ENCODE data around the gene MT1G. TPM values are rescaled to one million over a fixed set of nuclear protein-coding genes. Genes with fewer than 3 reads are reported as not detected.

MT1G gene
- total RNA-seq, 2 donors from 2014 or later: 3.4 TPM; not detected in 1

DNA sequence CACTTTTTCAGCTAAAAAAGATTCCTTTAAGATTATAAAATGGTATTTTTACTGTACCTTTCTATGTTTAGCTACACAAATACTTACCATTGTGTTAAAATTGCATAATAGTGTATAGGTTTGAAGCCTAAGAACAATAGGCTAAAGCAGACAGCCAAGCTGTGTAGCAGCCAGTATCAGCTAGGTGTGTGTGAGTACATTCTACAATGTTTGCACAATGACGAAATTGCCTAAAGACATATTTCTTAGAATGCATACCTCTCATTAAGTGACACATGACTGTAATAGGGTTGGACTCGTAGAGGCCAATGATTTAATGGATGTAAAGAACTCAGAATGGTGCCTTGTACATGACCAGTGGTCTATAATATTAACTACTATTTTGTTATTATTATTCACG lies 18.0 kb downstream of the MT1G start:
- H3K9me3 Mint-ChIP-seq: no peaks in the 10 kb centered on the region
- ATAC-seq: no peak
- DNase-seq (ENCODE audit: low spot score in 2 of 2): no peak
- H3K36me3 Mint-ChIP-seq: no peaks in the 10 kb centered on the region
- no peak overlapping the region for H3K27ac Mint-ChIP-seq

DNA sequence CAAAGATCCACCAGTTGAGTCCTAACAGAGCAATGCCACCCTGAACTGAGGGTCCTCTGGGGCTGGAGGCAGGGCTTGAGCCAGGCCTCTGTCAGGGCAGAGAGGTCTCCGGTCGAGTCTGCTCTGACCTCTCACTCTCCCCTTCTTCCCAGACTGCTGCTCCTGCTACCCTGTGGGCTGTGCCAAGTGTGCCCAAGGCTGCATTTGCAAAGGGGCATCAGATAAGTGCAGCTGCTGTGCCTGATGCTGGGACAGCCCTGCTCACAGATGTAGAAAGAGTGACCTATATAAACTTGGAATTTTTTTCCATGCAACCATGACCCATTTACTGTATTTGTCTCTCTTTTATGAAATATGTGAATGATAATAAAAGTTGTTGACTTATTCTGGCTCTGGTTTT lies 18.6 kb downstream of the MT1G start:
- Mint-ChIP-seq H3K27ac (no peak overlapping the region), H3K9me3 (no peaks in the 10 kb centered on the region), H3K36me3 (no peaks in the 10 kb centered on the region)
- ATAC-seq (no peak), DNase-seq (ENCODE audit: low spot score in 2 of 2) (no peak)

DNA sequence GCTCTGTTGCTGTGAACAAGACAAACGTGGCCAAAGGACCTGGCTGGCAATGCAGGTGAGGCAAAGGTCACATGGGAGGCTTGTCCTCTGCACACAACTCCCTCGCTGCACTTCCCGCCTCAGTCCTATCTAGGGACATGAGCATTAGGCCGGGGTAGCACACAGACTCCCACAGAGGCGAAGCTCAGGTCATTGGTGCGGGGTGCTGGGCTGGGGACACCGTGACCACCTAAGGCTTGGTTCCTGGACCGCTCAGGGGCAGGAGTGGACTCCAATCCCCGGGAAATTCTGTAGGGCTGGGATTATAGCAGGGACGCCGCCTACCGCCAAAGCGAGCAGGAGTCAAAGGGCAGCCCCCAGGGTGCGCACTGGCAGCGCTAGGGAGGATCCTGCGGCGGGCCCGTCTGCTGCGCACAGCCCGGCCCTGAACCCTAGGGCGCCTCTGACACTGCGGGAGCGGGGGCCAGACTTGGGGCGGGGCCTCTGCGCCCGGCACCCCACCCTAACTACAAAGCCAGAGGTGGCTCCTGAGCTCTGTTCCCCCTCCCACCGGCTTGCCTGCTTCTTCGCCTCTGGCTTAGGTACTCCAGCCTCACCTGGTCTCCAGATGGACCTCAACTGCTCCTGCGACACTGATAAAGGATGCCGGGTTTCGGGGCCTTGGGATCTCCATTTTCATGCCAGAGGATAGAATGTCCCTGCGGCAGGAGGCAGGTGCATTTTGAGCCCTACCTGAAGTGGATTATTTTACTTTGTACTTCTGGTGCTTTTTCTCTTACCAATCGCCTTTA lies 20.0 kb downstream of the MT1G start:
- no peak overlapping the region for H3K27ac Mint-ChIP-seq
- H3K9me3 Mint-ChIP-seq: no peaks in the 10 kb centered on the region
- DNase-seq (ENCODE audit: low spot score in 2 of 2) (no peak), ATAC-seq (no peak)
- H3K36me3 Mint-ChIP-seq: no peaks in the 10 kb centered on the region

DNA sequence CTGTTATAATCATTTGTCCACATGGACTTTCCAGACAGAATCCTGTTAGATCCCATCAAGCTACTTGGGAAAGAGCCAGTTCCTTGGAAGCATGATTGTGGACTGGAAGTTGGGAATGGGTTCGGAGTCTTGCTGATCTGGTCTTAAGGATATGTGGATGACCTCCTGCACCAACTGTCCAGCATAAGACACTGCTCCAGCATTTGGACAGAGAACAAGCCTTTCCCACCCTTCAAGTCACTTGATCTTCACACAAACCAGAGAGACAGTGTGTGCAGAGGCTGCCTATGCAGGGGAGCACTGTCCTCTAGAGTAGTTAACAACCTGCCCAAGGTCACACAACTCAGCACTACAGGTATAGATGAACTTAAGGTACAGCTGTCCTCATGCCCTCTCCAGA lies 22.0 kb downstream of the MT1G start:
- no peak for ATAC-seq
- no peaks in the 10 kb centered on the region for H3K36me3 Mint-ChIP-seq
- no peak overlapping the region for H3K27ac Mint-ChIP-seq
- no peaks in the 10 kb centered on the region for H3K9me3 Mint-ChIP-seq
- DNase-seq (ENCODE audit: low spot score in 2 of 2): no peak

DNA sequence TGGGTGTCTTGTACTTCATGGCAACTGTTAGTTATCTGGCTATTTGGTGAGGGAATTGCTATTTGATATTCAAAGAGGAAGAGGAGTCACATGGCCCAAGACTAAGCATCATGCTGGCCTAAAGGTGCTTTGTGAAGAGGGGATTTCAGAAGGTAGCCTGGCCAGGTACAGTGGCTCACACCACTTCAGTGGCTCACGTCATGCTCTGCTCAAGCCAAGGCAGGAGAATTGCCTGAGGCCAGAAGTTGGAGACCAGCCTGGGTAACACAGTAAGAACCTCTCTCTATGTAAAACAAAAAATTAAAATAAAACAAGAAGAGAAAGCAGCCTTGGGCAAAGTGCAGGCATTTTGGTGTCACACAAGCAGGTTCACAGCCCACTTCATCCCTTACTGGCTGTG lies 22.6 kb downstream of the MT1G start:
- H3K36me3 Mint-ChIP-seq: no peaks in the 10 kb centered on the region
- ATAC-seq: no peak

DNA sequence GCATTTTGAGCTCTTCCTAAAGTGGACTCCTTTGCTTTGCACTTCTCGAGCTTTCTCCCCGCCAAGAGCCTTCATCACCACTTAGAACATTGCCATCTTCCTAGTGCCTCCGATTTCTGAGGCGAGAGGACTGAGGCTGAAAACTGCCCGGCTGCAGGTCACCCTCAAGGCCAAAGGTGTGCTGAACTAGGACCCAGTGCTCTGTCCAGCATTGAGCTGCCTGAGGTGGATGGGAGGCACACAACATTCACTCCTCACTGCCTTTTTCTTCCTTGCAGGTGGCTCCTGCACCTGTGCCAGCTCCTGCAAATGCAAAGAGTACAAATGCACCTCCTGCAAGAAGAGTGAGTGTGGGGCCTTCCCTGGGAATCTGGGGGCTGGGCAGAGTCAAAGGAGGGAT lies 24.0 kb downstream of the MT1G start:
- ATAC-seq (no peak), DNase-seq (ENCODE audit: low spot score in 2 of 2) (no peak)
- Mint-ChIP-seq H3K36me3 (no peaks in the 10 kb centered on the region), H3K9me3 (no peaks in the 10 kb centered on the region), H3K27ac (peak overlapping the region in 1 of 2 donors; percentile 82)

More for the DNA sequence above, 22.6 kb downstream of the MT1G start:
- Mint-ChIP-seq H3K9me3 (no peaks in the 10 kb centered on the region), H3K27ac (no peak overlapping the region)
- no peak for DNase-seq (ENCODE audit: low spot score in 2 of 2)

DNA sequence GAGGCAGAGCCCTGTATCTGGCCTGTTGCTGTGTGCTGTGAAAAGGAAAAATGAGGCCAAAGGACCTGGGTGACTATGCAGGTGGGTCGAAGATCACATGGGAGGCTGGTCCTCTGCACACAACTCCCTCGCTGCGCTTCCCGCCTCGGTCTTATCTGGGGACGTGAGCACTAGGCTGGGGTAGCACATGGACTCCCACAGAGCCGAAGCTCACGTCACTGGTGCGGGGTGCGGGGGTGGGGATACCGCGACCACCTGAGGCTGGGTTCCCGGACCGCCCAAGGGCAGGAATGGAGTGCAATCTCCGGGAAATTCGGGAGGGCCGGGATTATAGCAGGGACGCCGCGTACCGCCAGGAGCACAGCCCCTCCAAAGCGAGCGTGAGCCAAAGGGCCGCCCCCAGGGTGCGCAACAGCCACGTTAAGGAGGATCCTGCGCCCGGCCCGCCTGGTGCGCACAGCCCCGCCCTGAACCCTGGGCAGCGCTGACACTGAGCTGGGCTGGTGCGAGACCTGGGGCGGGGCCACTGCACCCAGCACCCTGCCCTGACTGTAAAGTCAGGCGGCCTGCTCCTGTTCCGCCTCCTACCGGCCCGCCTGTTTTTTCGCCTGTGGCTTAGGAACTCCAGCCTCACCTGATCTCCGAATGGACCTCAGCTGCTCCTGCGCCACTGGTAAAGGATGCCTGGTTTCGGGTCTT lies 24.6 kb downstream of the MT1G start:
- ATAC-seq: peak; percentile 100
- H3K9me3 Mint-ChIP-seq: no peaks in the 10 kb centered on the region
- no peaks in the 10 kb centered on the region for H3K36me3 Mint-ChIP-seq
- DNase-seq (ENCODE audit: low spot score in 2 of 2): peak; percentile 65 to 79
- H3K27ac Mint-ChIP-seq: peak overlapping the region in 1 of 2 donors; percentile 55

DNA sequence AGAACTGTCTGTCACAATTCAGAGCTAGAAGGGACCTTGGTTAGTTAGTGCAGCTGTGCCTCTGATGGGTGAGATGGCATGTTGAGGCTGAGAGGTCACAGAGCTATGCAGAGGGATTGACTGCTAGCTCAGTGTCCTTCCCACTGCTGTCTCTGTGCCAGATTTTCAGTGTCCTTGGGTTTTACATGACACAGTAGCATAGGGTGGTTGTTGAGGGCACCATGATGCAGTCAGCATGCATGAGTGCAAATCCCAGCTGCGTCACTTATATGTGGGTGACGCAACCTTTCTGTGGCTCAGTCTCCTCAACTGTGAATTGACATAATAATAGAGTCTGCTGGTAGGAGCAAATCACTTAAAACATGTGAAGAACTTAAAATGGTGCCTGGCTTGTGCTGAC lies 26.7 kb downstream of the MT1G start:
- Mint-ChIP-seq H3K27ac (no peak overlapping the region), H3K36me3 (peaks cover 0 to 5% of the 10 kb centered on the region in 2 donors), H3K9me3 (no peaks in the 10 kb centered on the region)
- no peak for ATAC-seq
- DNase-seq (ENCODE audit: low spot score in 2 of 2): no peak

DNA sequence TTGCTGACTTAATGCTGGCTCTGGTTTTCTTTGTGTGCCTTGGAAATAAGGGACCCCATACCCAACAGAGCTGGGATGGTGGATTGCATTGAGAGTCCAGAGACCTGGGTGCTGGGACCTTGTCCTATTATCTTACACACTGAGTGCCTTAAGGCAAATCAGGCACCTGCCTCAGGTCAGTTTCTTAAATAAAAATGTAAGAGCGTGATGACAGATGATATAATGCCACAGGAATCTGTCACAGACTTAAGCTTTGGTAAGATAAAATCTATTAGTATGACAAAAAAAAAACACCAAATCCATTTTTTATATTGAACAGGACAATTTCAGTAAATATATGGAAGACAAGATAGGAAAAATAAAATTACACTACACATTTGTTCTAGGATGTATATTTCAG lies 27.8 kb downstream of the MT1G start:
- Mint-ChIP-seq H3K27ac (no peak overlapping the region), H3K9me3 (no peaks in the 10 kb centered on the region), H3K36me3 (peaks cover under 1 to 7% of the 10 kb centered on the region in 2 donors)
- no peak for DNase-seq (ENCODE audit: low spot score in 2 of 2)
- no peak for ATAC-seq

DNA sequence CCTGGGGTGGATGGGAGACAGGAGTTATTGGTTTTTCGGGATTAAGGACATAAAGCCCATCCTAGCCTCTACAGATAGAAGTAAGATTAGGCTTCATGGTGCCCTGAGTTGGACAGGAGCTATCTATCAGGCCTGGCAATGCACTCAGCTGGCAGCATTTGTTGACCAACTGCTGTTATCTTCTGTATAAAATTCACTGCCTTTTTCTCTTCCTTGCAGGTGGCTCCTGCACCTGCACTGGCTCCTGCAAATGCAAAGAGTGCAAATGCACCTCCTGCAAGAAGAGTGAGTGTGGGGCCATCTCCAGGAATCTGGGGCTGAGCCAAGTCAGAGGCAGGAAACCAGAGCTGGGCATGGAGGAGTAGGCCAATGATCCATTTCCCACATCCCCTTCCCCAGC lies 28.8 kb downstream of the MT1G start:
- H3K27ac Mint-ChIP-seq: no peak overlapping the region
- ATAC-seq (no peak), DNase-seq (ENCODE audit: low spot score in 2 of 2) (no peak)
- H3K9me3 Mint-ChIP-seq: no peaks in the 10 kb centered on the region
- H3K36me3 Mint-ChIP-seq: peaks cover 5 to 13% of the 10 kb centered on the region in 2 donors

DNA sequence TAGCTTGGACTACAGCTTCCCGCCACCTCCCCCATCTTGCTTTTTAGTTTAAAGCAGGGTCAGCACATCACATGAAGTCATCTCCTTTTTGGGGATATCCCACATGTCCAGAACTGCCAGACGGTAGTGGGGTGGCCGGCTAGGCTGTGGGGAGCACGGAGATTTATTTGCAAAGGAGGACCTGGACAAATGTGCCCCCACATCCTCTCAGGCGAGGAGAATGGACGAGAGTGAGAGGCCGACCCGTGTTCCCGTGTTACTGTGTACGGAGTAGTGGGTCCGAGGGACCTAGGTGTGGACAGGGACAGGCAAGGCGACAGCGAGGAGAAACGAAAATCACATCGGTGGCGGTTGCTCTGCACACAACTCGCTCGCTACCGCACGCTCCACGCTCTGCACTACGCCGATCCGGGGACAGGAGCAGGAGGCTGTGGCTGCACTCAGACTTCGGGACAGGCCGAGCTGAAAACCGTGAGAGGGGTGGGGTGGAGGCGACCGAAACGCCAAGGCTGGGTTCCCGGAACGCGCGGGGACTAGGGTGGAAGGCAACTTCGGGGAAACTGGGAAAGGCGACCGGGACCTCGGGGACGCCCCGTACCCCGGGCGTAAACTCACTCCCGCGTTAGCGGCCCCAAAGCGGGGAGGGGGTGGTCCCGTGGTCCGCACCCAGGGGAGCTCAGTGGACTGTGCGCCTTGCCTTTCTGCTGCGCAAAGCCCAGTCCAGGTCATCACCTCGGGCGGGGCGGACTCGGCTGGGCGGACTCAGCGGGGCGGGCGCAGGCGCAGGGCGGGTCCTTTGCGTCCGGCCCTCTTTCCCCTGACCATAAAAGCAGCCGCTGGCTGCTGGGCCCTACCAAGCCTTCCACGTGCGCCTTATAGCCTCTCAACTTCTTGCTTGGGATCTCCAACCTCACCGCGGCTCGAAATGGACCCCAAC lies 29.8 kb downstream of the MT1G start, which contains the start of gene MT1A:
Gene MT1A, plus strand, starts transcription at position 853 of the 937 bp plus-strand sequence. Its CDS starts 73 bp downstream, at position 926.
- DNase-seq (ENCODE audit: low spot score in 2 of 2): no peak
- H3K36me3 Mint-ChIP-seq: peaks cover 5 to 19% of the 10 kb centered on the region in 2 donors
- no peaks in the 10 kb centered on the region for H3K9me3 Mint-ChIP-seq
- H3K27ac Mint-ChIP-seq: no peak within 1 kb of the TSS
- peak; percentile 48 to 72 for ATAC-seq

DNA sequence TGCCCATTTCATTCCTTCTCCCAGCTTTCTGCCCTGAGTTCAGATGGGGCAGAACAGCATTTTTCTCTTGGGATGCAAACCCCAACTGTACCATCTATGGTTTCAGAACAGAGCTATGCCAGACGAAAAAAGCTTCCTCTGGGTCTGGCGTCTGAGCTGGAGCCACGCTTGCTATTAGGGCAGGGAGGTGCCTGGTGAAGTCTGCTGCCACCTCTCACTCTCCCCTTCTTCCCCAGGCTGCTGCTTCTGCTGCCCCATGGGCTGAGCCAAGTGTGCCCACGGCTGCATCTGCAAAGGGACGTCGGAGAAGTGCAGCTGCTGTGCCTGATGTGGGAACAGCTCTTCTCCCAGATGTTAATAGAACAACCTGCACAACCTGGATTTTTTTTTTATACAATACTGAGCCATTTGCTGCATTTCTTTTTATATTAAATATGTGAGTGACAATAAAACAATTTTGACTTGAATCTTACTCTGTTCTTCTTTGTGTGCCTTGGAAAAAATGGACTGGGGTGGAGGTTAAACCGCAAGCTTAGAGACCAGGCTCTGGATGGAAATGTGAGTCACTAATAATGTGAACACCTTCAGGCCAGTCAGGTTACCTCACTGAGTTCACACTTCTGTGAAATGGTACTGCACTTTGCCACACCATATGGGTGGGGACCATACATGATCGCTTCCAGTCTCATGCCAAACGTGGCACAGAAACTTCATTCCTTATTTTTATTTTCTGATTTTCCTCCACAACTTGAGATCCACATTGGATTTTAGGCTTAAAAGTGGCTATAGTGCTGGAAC lies 31.1 kb downstream of the MT1G start:
- Mint-ChIP-seq H3K9me3 (no peaks in the 10 kb centered on the region), H3K36me3 (peaks cover 5 to 19% of the 10 kb centered on the region in 2 donors), H3K27ac (no peak overlapping the region)
- ATAC-seq (no peak), DNase-seq (ENCODE audit: low spot score in 2 of 2) (no peak)

DNA sequence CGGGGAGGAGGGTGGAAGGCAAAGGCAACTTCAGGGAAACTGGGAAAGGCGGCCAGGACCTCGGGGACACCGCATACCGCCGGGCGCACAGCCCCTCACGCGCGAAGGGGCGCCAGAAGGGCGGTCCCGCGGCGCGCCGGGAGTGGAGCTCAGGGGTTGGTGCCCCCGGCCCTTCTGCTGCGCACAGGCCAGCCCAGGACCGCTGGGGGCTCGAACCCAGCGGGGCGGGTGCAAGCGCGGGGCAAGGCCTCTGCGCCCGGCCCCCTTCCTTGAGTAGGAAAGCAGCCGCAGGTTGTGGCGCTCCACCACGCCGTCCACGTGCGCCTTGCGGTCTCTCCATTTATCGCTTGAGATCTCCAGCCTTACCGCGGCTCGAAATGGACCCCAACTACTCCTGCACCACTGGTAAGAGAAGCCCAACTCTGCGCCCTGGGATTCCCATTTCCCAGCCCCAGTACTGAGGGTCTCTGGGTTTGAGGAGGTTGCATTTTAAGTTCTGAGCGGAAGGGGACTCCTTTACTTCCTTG lies 32.4 kb downstream of the MT1G start:
- DNase-seq (ENCODE audit: low spot score in 2 of 2): no peak
- Mint-ChIP-seq H3K9me3 (no peaks in the 10 kb centered on the region), H3K36me3 (peaks cover 5 to 19% of the 10 kb centered on the region in 2 donors), H3K27ac (no peak overlapping the region)
- ATAC-seq: no peak

DNA sequence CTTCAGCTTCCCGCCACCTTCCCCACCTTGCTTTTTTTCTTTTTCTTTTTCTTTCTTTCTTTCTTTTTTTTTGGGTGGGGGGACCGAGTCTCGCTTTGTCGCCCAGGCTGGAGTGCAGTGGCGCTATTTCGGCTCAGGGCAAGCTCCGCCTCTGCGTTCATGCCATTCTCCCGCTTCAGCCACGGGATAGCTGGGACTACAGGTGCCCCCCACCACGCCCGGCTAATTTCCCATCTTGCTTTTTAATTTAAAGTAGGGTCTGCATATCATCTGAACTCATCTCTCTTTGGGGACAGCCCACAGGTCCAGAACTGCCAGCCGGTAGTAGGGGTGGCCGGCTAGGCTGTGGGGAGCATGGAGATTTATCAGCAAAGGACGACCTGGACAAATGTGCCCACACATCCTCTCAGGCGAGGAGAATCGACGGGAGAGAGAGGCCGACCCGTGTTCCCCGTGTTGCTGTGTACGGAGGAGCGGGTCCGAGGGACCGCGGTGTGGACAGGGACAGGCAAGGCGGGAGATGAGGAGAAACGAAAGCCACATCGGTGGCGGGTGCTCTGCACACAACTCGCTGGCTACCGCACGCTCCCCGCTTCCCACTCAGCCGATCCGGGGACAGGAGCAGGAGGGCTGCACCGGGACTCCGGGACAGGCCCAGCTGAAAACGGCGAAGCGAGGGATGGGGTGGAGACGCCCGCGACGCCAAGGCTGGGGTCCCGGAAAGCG lies 33.0 kb downstream of the MT1G start:
- Mint-ChIP-seq H3K36me3 (peaks cover 5 to 19% of the 10 kb centered on the region in 2 donors), H3K27ac (no peak overlapping the region), H3K9me3 (no peaks in the 10 kb centered on the region)
- ATAC-seq (no peak), DNase-seq (ENCODE audit: low spot score in 2 of 2) (no peak)

DNA sequence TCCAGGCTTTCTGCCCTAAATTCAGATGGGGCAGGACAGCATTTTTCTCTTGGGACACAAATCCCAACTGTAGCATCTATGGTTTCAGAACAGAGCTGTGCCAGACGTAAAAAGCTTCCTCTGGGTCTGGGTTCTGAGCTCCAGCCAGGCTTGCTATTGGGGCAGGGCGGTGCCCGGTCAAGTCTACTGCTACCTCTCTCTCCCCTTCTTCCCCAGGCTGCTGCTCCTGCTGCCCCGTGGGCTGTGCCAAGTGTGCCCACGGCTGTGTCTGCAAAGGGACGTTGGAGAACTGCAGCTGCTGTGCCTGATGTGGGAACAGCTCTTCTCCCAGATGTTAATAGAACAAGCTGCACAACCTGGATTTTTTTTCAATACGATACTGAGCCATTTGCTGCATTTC lies 34.3 kb downstream of the MT1G start:
- DNase-seq (ENCODE audit: low spot score in 2 of 2) (no peak), ATAC-seq (no peak)
- Mint-ChIP-seq H3K27ac (no peak overlapping the region), H3K9me3 (no peaks in the 10 kb centered on the region), H3K36me3 (peaks cover 5 to 19% of the 10 kb centered on the region in 2 donors)
